Occipital lobe (tissue), 2 donors: ENCODE results near the gene MAML1. TPM values are rescaled to one million over a fixed set of nuclear protein-coding genes. Genes with fewer than 3 reads are reported as not detected.

Experiments used
- DNase-seq: peaks from one replicate; lab custom pipeline; 2025; lab: John Stamatoyannopoulos, UW
- total RNA-seq: library from RNA; depleted of rRNA; stranded (reverse); fragments of >200 nt; gene quantifications from one replicate; pipeline ENCODE4 v1.2.3, GENCODE V29; 2014

MAML1 gene
- total RNA-seq, 1 donor from 2014 or later = 9.4 TPM

DNA sequence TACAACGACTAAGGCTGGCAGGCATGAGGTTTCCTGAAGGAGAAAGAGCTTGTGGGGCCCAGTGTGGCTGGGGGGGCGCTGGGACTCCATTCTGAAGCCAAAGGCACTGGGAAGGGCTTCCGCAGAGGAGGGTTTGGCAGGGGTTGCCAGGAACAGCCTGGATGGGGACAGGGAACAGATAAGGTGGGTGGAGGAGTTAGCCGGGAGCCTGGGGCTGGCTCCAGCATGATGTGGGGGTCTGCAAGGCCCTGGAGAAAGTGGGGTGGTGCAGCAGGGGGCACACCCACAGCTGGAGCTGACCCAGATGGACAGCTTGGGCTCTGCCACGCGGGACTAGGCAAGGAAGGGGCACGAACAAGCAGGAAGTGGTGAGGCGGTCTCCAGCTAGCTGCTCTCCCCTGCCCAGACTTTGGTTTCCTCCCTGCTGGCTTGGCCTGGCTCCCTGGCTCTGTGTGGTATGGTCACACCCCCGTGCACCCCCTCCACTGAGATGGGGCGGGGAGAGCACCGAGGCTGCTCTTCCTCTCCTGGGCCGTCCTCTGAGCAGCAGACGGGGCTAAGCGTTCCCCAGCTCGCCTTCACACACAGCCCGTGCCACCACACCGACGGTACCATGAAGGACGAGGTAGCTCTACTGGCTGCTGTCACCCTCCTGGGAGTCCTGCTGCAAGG lies 61.0 kb downstream of the MAML1 start, which contains the start of gene LTC4S:
Gene LTC4S, plus strand, starts transcription at position 519 of the 672 bp plus-strand sequence. Its CDS starts 95 bp downstream, at position 614.
- no peak for DNase-seq

DNA sequence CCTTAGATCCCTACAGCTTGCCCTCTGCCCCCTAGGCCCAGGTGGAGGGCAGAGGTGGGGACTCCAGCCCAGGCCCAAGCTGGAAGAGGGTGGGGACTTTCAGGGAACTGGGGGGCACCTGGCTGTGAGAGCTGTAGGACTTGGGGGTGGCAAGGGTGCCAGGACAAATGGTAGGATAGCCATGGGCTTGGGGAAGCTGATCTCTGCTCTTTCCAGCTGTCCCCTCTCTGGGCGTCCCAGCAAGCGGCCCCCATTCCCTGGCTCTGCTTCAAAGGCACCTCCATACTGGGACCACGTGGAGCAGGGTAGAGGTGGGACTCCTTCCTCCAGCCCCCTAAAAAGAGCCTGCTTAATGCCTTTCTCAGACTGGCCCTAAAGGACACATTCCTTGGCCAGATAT lies 61.5 kb downstream of the MAML1 start:
- no peak for DNase-seq

GRCh38 chr5:179794575-179794974 lies 62.0 kb downstream of the MAML1 start:
- DNase-seq = no peak

- no peak for DNase-seq
These were observed 62.6 kb downstream of the MAML1 start for GRCh38 chr5:179795049-179795862.

GRCh38 chr5:179795863-179796833 lies 63.5 kb downstream of the MAML1 start:
- DNase-seq = peak; percentile 81

DNA sequence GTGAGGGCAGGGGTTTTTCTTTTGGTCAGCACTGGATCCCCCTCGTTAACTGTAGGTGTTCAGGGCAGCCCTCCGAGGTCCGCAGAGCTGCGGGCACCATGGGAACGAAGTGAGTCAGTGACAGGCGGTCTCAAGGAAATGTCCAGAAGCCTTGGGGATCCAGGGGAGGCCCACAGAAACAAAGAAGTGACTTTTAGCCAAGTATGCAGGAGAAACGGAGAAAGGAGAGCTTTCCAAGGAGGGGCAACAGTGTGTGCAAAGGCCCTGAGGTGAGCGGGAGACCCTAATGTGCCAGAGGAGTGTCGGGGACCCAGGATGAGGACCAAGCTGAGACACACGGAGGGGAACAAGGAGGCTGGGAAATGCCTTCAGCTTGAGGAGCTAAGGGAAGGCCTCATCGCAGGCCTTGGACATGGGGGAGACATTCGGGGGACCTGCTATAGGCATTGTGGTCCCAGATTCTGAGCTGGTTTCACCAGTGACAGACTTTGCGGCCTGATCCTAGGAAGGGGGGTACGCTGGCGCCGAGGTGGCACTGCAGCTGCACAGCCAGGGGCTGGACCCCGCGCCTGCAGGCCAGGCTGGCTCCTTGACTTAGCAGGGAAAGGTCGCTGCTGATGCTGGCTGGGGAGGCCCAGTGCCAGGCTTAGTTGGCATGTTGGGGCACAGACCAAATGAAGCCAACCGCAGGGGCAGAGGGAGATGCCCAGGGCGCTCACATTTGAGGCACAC lies 64.4 kb downstream of the MAML1 start:
- no peak for DNase-seq

DNA sequence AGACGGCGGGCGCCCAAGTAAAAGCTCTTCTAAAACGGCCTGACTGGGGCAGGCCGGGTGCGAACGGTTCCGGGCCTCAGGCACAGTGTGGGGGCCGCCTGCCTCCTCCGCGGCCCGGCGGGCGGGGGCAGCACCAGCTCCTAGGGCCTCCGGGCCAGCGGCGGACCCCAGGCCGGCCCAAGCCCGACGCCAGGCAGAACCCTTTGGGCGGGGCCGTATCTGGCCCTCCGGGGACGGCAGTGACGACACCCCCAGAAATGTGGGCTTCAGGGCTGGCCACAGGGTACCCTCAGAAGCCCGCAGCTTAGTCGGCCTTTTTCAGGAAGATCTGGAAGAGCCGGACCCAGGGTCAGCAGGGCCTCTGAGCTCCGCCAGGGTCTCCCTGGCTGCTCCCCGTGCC lies 65.1 kb downstream of the MAML1 start:
- DNase-seq = no peak

DNA sequence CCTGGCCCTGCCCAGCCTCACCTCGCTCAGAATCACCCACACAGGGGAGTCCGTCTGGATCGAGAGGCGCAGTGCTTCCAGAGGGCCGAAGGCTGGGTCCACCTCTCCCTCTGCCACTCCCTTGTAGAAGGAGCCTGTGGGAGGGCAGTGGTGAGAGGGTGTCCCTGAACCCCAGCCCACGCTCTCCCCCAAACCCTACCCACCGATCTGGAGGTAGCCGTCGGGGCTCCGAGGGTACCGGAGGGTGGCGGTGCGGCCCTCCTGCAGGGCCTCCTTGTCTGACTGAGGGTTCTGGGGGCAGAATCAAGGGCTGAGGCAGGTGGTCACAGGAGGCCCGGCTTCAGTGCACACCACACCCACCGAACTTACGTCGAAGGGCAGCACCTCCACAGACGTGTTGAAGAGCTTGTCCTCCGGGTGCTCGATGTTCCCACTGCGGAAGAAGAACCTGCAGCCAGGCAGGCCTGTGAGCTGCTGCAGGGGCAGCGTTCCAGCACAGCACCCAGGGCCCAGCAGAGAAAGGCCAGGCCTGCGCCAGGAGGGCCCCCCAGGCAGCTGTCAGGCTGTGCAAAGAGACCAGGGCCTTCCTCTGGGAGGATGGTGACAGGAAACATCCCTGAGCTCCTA lies 65.6 kb downstream of the MAML1 start:
- no peak for DNase-seq

- DNase-seq = no peak
These were observed 66.4 kb downstream of the MAML1 start for GRCh38 chr5:179798771-179799643.

DNA sequence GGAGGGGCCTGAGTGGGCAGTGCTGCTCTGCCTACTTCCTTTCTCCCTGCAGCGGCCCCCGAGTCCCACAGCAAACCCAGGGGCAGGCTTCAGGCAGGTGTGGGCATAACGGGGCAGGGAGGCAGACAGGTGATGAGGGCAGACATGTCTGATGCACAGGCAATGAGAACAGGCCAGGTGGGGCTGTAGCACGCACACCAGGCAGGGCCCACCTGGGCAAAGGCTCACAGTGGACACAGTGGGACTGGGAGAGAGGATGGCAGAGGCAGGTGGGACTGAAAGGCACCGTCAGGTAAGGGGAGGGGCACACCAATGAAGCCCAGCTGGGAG lies 67.0 kb downstream of the MAML1 start:
- no peak for DNase-seq

GRCh38 chr5:179800071-179800695 lies 67.6 kb downstream of the MAML1 start:
- no peak for DNase-seq

DNA sequence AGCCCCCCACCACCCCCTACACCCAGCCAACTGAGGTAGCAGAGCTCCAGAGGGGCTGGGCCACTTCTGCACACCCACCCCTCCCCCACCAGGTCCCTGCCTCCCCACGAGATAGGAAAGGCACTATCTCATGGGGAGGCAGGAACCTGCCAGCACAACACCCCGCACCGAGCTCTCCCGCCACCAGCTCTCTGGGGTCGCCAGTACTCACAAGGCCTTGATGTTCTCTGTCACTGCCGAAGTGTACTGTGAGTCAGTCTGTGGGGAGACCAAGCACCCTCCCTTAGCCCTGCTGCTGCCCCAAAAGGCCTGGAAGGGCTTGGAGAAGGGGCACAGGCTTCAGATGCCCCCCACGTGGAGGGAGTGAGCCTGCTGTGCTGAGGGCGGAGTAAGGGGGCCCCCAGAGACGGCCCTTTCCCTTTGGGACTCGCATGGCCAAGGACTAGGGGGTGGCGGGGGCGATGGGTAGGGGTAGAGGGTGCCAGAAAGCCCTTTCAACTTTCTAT lies 68.1 kb downstream of the MAML1 start:
- no peak for DNase-seq

DNA sequence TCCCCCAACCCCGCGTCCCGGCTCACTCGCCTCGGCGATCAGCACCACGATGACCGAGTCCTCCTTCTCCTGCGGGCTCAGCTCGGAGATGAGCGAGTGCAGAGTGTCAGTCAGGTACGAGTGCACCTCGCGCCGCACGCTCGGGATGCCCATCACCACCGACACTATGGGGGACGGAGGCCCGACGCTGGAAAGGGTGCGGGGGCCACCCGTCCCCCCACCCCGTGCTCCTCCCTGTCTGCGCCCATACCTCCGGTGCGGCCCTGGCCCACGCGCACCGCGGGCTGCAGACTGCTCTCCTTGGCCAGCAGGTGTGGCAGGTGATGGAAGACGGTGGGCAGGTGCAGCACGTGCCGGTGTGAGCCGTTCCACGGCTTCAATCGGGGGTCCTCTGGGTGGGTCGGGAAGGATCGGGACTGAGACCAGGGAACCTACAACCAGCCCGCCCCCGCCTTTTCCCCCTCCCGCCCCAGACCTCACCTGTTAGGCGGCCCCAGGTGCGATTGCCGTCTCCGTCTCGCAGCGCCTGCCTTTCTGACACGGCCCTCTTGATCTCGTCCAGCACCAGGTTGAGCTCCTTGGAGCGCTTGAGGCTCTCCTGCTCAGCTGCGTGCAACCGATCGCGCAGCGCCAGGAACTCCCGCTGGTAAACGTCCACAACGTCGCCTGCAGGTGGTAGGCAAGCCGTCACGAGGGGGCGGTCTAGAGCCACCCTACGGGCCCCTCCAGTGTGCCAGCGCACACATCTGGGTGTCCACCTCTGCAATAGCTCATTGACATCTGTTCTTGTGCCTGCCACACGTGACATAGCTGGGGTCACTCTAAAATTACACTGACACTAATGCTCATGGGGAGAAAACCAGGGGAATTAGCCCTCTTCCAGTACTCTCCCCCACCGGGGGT lies 68.9 kb downstream of the MAML1 start:
- no peak for DNase-seq

DNA sequence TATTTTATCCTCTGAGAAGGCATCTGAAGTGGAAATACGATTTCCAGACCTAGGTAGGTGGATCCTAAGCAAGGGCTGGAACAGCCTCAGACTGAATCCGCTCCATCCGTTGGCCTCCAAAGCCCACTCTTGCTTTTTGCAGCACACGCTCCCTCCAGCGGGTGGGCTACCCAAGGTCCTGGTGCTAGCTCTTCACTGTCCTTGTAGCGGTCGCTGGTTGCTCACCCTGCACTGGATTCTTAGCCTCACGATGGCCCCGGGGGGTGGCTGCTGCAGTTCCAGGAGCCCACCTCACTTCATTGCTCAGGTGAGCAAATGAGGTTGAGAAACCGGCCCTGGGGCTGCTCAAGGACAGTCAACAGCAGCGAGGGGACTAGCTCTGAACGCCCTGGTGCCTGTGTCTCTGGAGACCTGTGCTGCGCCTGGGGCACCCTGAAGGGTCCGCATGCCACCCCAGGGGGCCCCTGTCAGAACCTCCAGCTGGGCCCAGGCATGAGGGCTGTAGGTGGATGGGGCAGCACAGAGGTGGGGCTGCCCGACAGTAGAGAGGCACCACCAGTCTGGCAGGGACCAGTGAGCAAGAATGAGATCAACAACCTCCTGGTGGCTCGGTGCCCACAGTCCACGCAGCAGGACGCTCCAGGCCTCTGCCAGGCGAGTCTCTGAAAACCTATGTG lies 69.7 kb downstream of the MAML1 start:
- DNase-seq = no peak

- DNase-seq = no peak
These were observed 70.4 kb downstream of the MAML1 start for GRCh38 chr5:179802950-179803562.

- DNase-seq = no peak
These were observed 71.3 kb downstream of the MAML1 start for GRCh38 chr5:179803651-179804554.
